DMS153 treated with DMSO at 0.1 percent for 48 hours (cell line): ENCODE measurements around the gene TMPRSS6.

Experiments
- DNase-seq: peaks from one replicate; lab custom pipeline; 2025; ENCODE audit not compliant: unreplicated experiment; lab: John Stamatoyannopoulos, UW

Gene TMPRSS6

DNA sequence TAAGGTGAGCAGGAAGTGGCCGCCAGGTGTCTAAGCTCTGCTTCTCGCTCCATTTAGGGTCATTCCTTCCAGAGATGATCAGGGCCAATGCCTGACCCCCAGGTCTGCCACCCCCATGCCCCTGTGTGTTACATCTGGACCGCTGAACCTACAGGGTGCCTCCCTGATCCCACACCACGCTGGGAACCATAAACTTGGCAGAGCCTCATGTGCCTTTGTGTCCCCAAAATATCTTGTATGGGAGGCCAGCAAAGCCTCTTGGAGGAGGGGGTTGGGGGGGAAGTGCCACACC, 94.0 kb downstream of the TMPRSS6 start:
- no peak for DNase-seq
